Tibial nerve (tissue), 3 donors: ENCODE data around the gene CDH13.

Experiments
- CTCF ChIP-seq, 5 experiments: fragments of 200-600 bp in 3 of 5; fragments of 450-650 bp in 2 of 5; sonication (generic) in 3 of 5; IDR thresholded peaks; one replicate each; pipeline ENCODE4 v1.5.1; 2016 to 2019; ENCODE audit warnings: antibody characterized with exemption in 5 of 5, mild to moderate bottlenecking in 3 of 5, moderate library complexity in 2 of 5
- POLR2A ChIP-seq, 2 donors: fragments of 450-650 bp; IDR thresholded peaks; one replicate each; pipeline ENCODE4 v1.6.1; 2017; ENCODE audit warnings: antibody characterized with exemption in 2 of 2, mild to moderate bottlenecking in 2 of 2, moderate library complexity in 2 of 2

DNA sequence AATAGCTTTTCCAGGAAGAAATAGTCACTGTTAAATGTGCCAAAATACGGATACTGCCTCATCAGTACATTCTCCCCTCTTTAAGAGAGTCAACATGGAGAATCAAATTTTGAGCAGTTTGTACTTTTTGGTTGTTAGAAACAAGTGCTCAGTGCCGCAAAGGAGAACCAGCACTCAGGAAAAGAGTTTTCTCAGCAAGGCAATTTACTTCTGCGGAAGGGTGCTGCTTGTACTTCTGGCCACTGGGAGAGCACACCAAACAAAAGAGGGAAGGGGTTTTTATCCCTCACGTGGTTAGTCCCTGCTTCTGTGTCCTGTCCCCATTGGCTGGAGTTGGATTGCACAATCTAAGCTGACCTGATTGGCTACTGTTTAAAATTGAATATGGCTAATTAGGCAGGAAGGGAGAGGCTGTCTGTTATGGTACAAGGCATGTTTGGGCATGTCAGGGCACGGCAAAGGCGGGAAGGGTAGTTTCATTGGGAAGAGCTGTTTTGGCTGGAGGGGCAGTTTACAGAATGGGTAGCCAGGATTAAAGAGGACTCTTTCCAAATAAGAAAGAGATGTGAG is 499.3 kb downstream of the CDH13 start:
- no peak for TF ChIP-seq POLR2A (IDR thresholded peaks at IDR 0.05)
- TF ChIP-seq CTCF (IDR thresholded peaks at IDR 0.05) = no peak
